HepG2 (cell line): Measurements from ENCODE around the gene NCMAP. TPM values are rescaled to one million over a fixed set of nuclear protein-coding genes. Genes with fewer than 3 reads are reported as not detected.

ENCODE experiments used
- ATAC-seq: fragments of 200-7000 bp; cut with Tn5 transposase; 3 replicates; pipeline ENCODE4 v1.9.1; 2020; ENCODE audit warnings: mild to moderate bottlenecking, moderate library complexity
- BruUV-seq: library from RNA; stranded (reverse); fragments of 400-500 nt; replicated peaks from 2 replicates; lab custom pipeline; 2021; lab: Mats Ljungman, UMichigan
- CTCF ChIA-PET: fragments of 300-600 bp; formaldehyde crosslinking; extraction: SDS; loops from one replicate; lab custom pipeline; 2021; ENCODE audit warnings: low total read pairs, inconsistent platforms, low intra/inter-chr PET ratio; lab: Yijun Ruan, JAX
- POLR2A ChIA-PET: fragments of 350-600 bp; sonication (Branson Sonifier 250); formaldehyde crosslinking; loops from one replicate; lab custom pipeline; 2020; ENCODE audit warnings: antibody characterized with exemption, inconsistent platforms; lab: Yijun Ruan, JAX
- DNase-seq: peaks from one replicate; pipeline ENCODE4 v3.0.0-alpha.2; 2015; ENCODE audit warnings: low spot score
- FAIRE-seq: peaks from 3 replicates; lab custom pipeline; 2011; peaks lifted over from hg19 to GRCh38; lab: Jason Lieb, UNC
- H2AFZ ChIP-seq: one replicate; pipeline ENCODE4 v1.6.1; 2011; ENCODE audit warnings: low read length, inconsistent platforms
- H3K27ac ChIP-seq: fragments of 300-600 bp; 3 replicates; pipeline ENCODE4 v1.8.0; 2011; ENCODE audit warnings: mixed run types, mild to moderate bottlenecking, mixed read lengths, low read length, inconsistent platforms; ENCODE audit not compliant: insufficient read depth; ENCODE audit errors: extremely low read length
- H3K27me3 ChIP-seq, 2 experiments: fragments of 200-600 bp in 1 of 2; 2 replicates in 1 of 2; 3 replicates in 1 of 2; pipeline versions ENCODE4 v1.6.0 to v1.8.0; 2011; ENCODE audit warnings: low read length in 2 of 2, mild to moderate bottlenecking in 2 of 2, moderate library complexity in 2 of 2, inconsistent platforms in 1 of 2; ENCODE audit not compliant: insufficient read depth in 2 of 2, control insufficient read depth in 1 of 2
- H3K36me3 ChIP-seq, 2 experiments: fragments of 200-600 bp in 1 of 2; replicated peaks in 1 of 2; 2 replicates in 1 of 2; 3 replicates in 1 of 2; pipeline versions ENCODE4 v1.5.1 to v1.8.0; 2011; ENCODE audit warnings: low read length in 2 of 2, inconsistent platforms in 1 of 2; ENCODE audit not compliant: insufficient read depth in 2 of 2, control insufficient read depth in 1 of 2
- H3K4me1 ChIP-seq: 2 replicates; pipeline ENCODE4 v1.5.1; 2012; ENCODE audit warnings: low read length, inconsistent platforms; ENCODE audit not compliant: insufficient read depth
- H3K4me2 ChIP-seq: 2 replicates; pipeline ENCODE4 v1.6.0; 2011; ENCODE audit warnings: low read depth, low read length, inconsistent platforms
- H3K4me3 ChIP-seq, 3 experiments: fragments of 200-600 bp in 1 of 3; sonication (generic), shearing (Covaris generic) in 1 of 3; replicated peaks in 1 of 3; 2 replicates each; pipeline ENCODE4 v1.5.1; 2011 to 2016; ENCODE audit warnings: low read length in 3 of 3, inconsistent platforms in 2 of 3, low read depth in 2 of 3, mild to moderate bottlenecking in 2 of 3, control low read depth in 1 of 3, mixed read lengths in 1 of 3; ENCODE audit not compliant: insufficient read depth in 1 of 3
- H3K79me2 ChIP-seq: one replicate; pipeline ENCODE4 v1.6.1; 2011; ENCODE audit warnings: low read length, inconsistent platforms; ENCODE audit not compliant: insufficient read depth
- H3K9ac ChIP-seq: 2 replicates; pipeline ENCODE4 v1.6.0; 2011; ENCODE audit warnings: mild to moderate bottlenecking, low read depth, low read length, inconsistent platforms; ENCODE audit not compliant: insufficient read depth
- H3K9me3 ChIP-seq: 2 replicates; pipeline ENCODE4 v1.5.1; 2012; ENCODE audit warnings: mild to moderate bottlenecking, low read length
- H4K20me1 ChIP-seq: 2 replicates; pipeline ENCODE4 v1.6.0; 2011; ENCODE audit warnings: inconsistent platforms, mild to moderate bottlenecking, low read length, moderate library complexity; ENCODE audit not compliant: insufficient read depth
- FOXP1 ChIP-seq, 2 experiments: fragments of 450-650 bp in 1 of 2; IDR thresholded peaks; 2 replicates each; pipeline ENCODE4 v1.6.1; 2017 to 2018; ENCODE audit warnings: antibody characterized with exemption in 1 of 2
- GABPB1 ChIP-seq: IDR thresholded peaks from 2 replicates; pipeline ENCODE4 v1.6.1; 2016; ENCODE audit warnings: mild to moderate bottlenecking, missing genetic modification reagents, moderate library complexity, missing compliant biosample characterization
- HIVEP1 ChIP-seq: sonication (generic); formaldehyde crosslinking; IDR thresholded peaks from 2 replicates; pipeline ENCODE4 v1.4.0; 2020; ENCODE audit warnings: mild to moderate bottlenecking, missing genetic modification reagents
- HOXA9 ChIP-seq: sonication (generic); formaldehyde crosslinking; IDR thresholded peaks from 2 replicates; pipeline ENCODE4 v1.8.1; 2022; ENCODE audit warnings: missing genetic modification reagents, mild to moderate bottlenecking, moderate library complexity, borderline replicate concordance
- MAZ ChIP-seq, 2 experiments: sonication (generic) in 1 of 2; formaldehyde crosslinking in 1 of 2; IDR thresholded peaks; 2 replicates each; pipeline versions ENCODE4 v1.5.0 to v1.6.1; 2012 to 2020; ENCODE audit warnings: low read depth in 2 of 2, mild to moderate bottlenecking in 2 of 2, borderline replicate concordance in 1 of 2, improper control_type of control experiment in 1 of 2, low read length in 1 of 2, missing genetic modification reagents in 1 of 2, moderate library complexity in 1 of 2
- SP4 ChIP-seq: sonication (generic); formaldehyde crosslinking; IDR thresholded peaks from 2 replicates; pipeline ENCODE4 v1.8.1; 2023; ENCODE audit warnings: mild to moderate bottlenecking, missing genetic modification reagents
- TFE3 ChIP-seq: IDR thresholded peaks from 2 replicates; pipeline ENCODE4 v1.6.1; 2016
- TRIM24 ChIP-seq: sonication (generic); formaldehyde crosslinking; IDR thresholded peaks from 2 replicates; pipeline ENCODE4 v1.8.0; 2022; ENCODE audit warnings: mild to moderate bottlenecking, missing genetic modification reagents
- ZSCAN21 ChIP-seq: sonication (generic); formaldehyde crosslinking; IDR thresholded peaks from 2 replicates; pipeline ENCODE4 v1.8.0; 2022; ENCODE audit warnings: mild to moderate bottlenecking, missing genetic modification reagents, moderate library complexity, borderline replicate concordance
- WGBS: methylation state at CpG from one replicate; pipeline ENCODE4 v1.1.6; 2017; ENCODE audit warnings: low lambda C conversion rate; 5-methylcytosine and 5-hydroxymethylcytosine counted together
- in situ Hi-C: cut with HindIII; loops from 2 replicates; pipeline ENCODE4 v1.10.0; 2017; ENCODE audit warnings: low pct_unique_long_range_greater_than_20kb; ENCODE audit not compliant: extremely low pct_ligation_motif_present
- intact Hi-C: fragments of 100-400 bp; cut with micrococcal nuclease; formaldehyde crosslinking; loops from one replicate; pipeline ENCODE4 v1.10.0; 2022; ENCODE audit not compliant: unreplicated experiment
- polyA plus RNA-seq, 8 experiments: library from polyadenylated mRNA; depleted of rRNA in 3 of 8; stranded (reverse) in 7 of 8; unstranded in 1 of 8; fragments of >200 nt; fragmentation: Illumina TruSeq in 4 of 8; extraction: Trizol in 4 of 8; gene quantifications; 2 replicates each; pipeline versions ENCODE4 v1.2.1 to v1.2.3, GENCODE V29; 2011 to 2016; ENCODE audit warnings: low read depth in 4 of 8, missing spikeins in 1 of 8, mixed read lengths in 1 of 8; ENCODE audit not compliant: insufficient read depth in 1 of 8
- total RNA-seq, 5 experiments: library from RNA; depleted of rRNA; stranded (reverse); fragments of >200 nt; fragmentation: Illumina TruSeq; extraction: Trizol; gene quantifications; 2 replicates each; pipeline ENCODE4 v1.2.3, GENCODE V29; 2016; ENCODE audit warnings: low read depth in 1 of 5
- TF ChIP-seq, protein P1 (sequence below): fragments of 450-650 bp; IDR thresholded peaks from 2 replicates; pipeline ENCODE4 v1.6.1; 2016
- TF ChIP-seq, protein P2 (sequence below): sonication (generic); formaldehyde crosslinking; IDR thresholded peaks from 2 replicates; pipeline ENCODE4 v1.9.0; 2022; ENCODE audit warnings: missing genetic modification reagents, mild to moderate bottlenecking, borderline replicate concordance

The NCMAP gene
- total and polyA plus RNA-seq, 2 of the 13 experiments (the other 11 are each of a cell fraction or from before 2014, with no cell fraction given), result 2.7 to 20.0 TPM

GRCh38 chr1:24557220-24557619 is 1.3 kb downstream of the NCMAP start:
- Histone ChIP-seq H3K36me3 (no peaks in the 10 kb centered on the region), H3K27ac (peak overlapping the region; percentile 59), H3K9me3 (no peaks in the 10 kb centered on the region), H3K79me2 (peaks cover 4% of the 10 kb centered on the region), H3K4me3 (peak overlapping the region; percentile 29 to 82 (median 60); a peak in 5 of 6 replicates), H3K4me2 (peak overlapping the region; percentile 96), H2AFZ (no peak overlapping the region), H3K4me1 (peaks cover 74% of the 10 kb centered on the region), H3K27me3 (no peaks in the 10 kb centered on the region), H4K20me1 (no peaks in the 10 kb centered on the region; the same call in 1 of the 2 replicates), H3K9ac (peak overlapping the region; percentile 31)
- no peak for ATAC-seq
- TSS peak; percentile 47 for BruUV-seq
- FAIRE-seq, result no peak
- 77% methylated on average over 6 of the region's 6 CpGs for WGBS
- in situ Hi-C loops (no loop called here), intact Hi-C loops (loop anchor here (5.0 kb wide), 2 partner anchors 55 to 80 kb away; partner anchors contain the start of gene RCAN3)
- CTCF ChIA-PET, result interaction anchor here (1.5 kb wide), 1 partner anchor 30 kb away, joined by 5 read pairs; no protein-coding TSS in a partner anchor
- no peak for DNase-seq
- TF ChIP-seq FOXP1 (IDR thresholded peaks at IDR 0.05), result no peak
- TF ChIP-seq FOXP1 (CRISPR knock-in tag; IDR thresholded peaks at IDR 0.05), result no peak
- TF ChIP-seq HOXA9 (CRISPR knock-in tag), result 0 out of 2 replicates have a peak, but pooled peaks have one; percentile 38
- TF ChIP-seq, protein P1, sequence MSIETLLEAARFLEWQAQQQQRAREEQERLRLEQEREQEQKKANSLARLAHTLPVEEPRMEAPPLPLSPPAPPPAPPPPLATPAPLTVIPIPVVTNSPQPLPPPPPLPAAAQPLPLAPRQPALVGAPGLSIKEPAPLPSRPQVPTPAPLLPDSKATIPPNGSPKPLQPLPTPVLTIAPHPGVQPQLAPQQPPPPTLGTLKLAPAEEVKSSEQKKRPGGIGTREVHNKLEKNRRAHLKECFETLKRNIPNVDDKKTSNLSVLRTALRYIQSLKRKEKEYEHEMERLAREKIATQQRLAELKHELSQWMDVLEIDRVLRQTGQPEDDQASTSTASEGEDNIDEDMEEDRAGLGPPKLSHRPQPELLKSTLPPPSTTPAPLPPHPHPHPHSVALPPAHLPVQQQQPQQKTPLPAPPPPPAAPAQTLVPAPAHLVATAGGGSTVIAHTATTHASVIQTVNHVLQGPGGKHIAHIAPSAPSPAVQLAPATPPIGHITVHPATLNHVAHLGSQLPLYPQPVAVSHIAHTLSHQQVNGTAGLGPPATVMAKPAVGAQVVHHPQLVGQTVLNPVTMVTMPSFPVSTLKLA, result peak; percentile 55
- POLR2A ChIA-PET, result interaction anchor here (1.3 to 2.1 kb wide), 6 partner anchors 8 to 142 kb away, joined by 3 to 13 read pairs (median 8); partner anchors contain the start of gene NIPAL3

DNA sequence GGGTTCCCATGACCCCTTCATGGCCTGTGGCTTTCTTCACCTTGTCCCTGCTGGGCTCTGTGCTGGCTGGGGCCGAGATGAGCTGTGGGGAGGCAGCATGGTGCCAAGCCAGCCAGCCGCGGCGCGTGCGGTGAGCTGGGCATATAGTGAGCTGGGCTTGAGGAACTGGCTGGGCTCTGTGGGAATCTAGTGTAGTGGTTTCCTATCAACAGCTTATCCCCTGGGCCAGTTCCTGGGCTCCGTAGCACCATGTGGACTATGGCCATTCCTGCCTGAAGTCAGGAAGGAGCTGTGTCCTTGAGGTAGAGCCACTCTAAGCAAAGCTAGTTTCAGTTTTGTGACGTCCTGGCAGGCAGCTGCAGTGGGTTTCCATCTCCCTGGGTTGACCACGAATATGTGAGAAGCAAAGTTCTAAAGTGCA is 1.8 kb downstream of the NCMAP start:
- Histone ChIP-seq H4K20me1 (no peaks in the 10 kb centered on the region; the same call in 1 of the 2 replicates), H2AFZ (no peak overlapping the region), H3K9ac (peak overlapping the region; percentile 31), H3K27me3 (no peaks in the 10 kb centered on the region), H3K27ac (peak overlapping the region; percentile 59), H3K4me2 (peak overlapping the region; percentile 96), H3K4me1 (peaks cover 74% of the 10 kb centered on the region), H3K4me3 (peak overlapping the region in 2 of 3 experiments; percentile 29 to 82; a peak in 4 of 6 replicates), H3K9me3 (no peaks in the 10 kb centered on the region), H3K36me3 (no peaks in the 10 kb centered on the region; a peak in 1 of 5 replicates), H3K79me2 (peaks cover 4% of the 10 kb centered on the region)
- no peak for DNase-seq
- 45% methylated on average over 9 of the region's 9 CpGs for WGBS
- ATAC-seq, result peak; percentile 26
- in situ Hi-C loops, result no loop called here
- intact Hi-C loops, result loop anchor here (5.0 kb wide), 2 partner anchors 55 to 80 kb away; partner anchors contain the start of gene RCAN3
- FAIRE-seq, result peak; percentile 32
- ChIA-PET POLR2A (interaction anchor here (0.8 to 2.1 kb wide), 8 partner anchors 8 to 143 kb away, joined by 3 to 13 read pairs (median 6); partner anchors contain the start of gene NIPAL3), CTCF (no interaction called here)
- BruUV-seq, result no TSS peak
- TF ChIP-seq MAZ (IDR thresholded peaks at IDR 0.05; ENCODE audit: borderline replicate concordance, low read depth, low read length), result no peak
- no peak for TF ChIP-seq MAZ (CRISPR knock-in tag; IDR thresholded peaks at IDR 0.05; ENCODE audit: low read depth)
- TF ChIP-seq SP4 (CRISPR knock-in tag), result 0 out of 2 replicates have a peak, but pooled peaks have one; percentile 10
- peak; percentile 13; the same call in 1 of the 2 replicates for TF ChIP-seq GABPB1 (CRISPR knock-in tag)
- TF ChIP-seq, protein P2, sequence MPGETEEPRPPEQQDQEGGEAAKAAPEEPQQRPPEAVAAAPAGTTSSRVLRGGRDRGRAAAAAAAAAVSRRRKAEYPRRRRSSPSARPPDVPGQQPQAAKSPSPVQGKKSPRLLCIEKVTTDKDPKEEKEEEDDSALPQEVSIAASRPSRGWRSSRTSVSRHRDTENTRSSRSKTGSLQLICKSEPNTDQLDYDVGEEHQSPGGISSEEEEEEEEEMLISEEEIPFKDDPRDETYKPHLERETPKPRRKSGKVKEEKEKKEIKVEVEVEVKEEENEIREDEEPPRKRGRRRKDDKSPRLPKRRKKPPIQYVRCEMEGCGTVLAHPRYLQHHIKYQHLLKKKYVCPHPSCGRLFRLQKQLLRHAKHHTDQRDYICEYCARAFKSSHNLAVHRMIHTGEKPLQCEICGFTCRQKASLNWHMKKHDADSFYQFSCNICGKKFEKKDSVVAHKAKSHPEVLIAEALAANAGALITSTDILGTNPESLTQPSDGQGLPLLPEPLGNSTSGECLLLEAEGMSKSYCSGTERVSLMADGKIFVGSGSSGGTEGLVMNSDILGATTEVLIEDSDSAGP (CRISPR knock-in tag), result peak; percentile 8; the same call in 1 of the 2 replicates
- TF ChIP-seq HIVEP1, result no peak
- no peak for TF ChIP-seq TFE3
- TF ChIP-seq ZSCAN21 (CRISPR knock-in tag), result no peak
- TF ChIP-seq TRIM24, result no peak
